Fibroblast of pulmonary artery (primary cell): ENCODE results near the gene ADPRM.

Experiments used
- DNase-seq: peaks from one replicate; pipeline ENCODE4 v3.0.0-alpha.2; 2010; ENCODE audit warnings: low read depth
- H3K4me3 ChIP-seq: replicated peaks from 2 replicates; pipeline ENCODE4 v1.5.1; 2011; ENCODE audit warnings: low read depth, mild to moderate bottlenecking, control low read depth, low read length, moderate library complexity
- CTCF ChIP-seq: IDR thresholded peaks from 2 replicates; pipeline ENCODE4 v1.5.1; 2011; ENCODE audit warnings: mild to moderate bottlenecking, control low read depth, low read length, inconsistent platforms; ENCODE audit errors: missing control alignments

The ADPRM gene

GRCh38 chr17:10745231-10745630 is 47.8 kb downstream of the ADPRM start:
- no peak for TF ChIP-seq CTCF
- no peak for DNase-seq
- H3K4me3 ChIP-seq = no peak overlapping the region

GRCh38 chr17:10748531-10749181 is 51.3 kb downstream of the ADPRM start:
- DNase-seq = no peak
- no peak overlapping the region for H3K4me3 ChIP-seq
- no peak for TF ChIP-seq CTCF

GRCh38 chr17:10750210-10750609 is 52.8 kb downstream of the ADPRM start:
- no peak overlapping the region for H3K4me3 ChIP-seq
- TF ChIP-seq CTCF = no peak
- DNase-seq = no peak

- DNase-seq = no peak
- no peak for TF ChIP-seq CTCF
- no peak overlapping the region for H3K4me3 ChIP-seq
Observed at GRCh38 chr17:10751563-10751962, 54.2 kb downstream of the ADPRM start.

GRCh38 chr17:10752696-10753095 is 55.3 kb downstream of the ADPRM start:
- no peak for TF ChIP-seq CTCF
- no peak for DNase-seq
- H3K4me3 ChIP-seq = no peak overlapping the region

GRCh38 chr17:10754109-10754508 is 56.7 kb downstream of the ADPRM start:
- peak; percentile 33 for DNase-seq
- H3K4me3 ChIP-seq = no peak overlapping the region
- peak; percentile 46 for TF ChIP-seq CTCF
